ENCODE measurements around the gene PNLIPRP2. TPM values are rescaled to one million over a fixed set of nuclear protein-coding genes. Genes with fewer than 3 reads are reported as not detected.

PNLIPRP2 gene
- total RNA-seq, 1 donor from 2014 or later: not detected

DNA sequence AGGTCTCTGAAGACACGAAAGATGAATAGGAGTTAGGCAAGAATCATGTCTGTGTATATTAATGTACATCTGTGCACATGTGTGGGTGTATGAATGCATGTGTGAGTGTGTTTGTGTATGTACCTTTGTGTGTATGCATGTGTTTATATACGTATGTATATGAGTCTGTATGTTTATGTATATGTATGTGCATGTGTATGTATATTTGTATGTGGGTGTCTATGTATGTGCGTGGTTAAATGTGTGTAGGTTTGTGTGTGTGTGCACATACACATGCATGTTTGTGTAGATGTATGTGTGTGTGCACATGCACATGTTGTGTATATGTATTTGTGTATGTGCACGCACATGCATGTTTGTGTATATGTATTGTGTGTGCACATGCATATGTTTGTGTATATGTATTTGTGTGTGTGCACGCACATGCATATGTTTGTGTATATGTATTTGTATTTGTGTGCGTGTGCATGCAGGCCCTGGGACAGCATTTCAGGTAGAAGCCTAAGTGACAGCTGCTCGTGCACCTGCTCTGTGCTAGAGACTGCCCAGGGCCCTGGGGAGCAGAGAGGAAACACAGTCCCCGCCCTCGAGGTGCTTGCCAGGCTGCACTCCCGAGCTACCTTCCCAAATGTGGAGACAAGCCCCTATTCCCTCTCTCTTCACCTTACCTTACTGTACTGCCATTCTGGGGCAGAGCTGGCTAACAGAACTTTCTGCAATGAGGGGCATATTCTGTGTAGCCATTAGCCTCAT lies 17.9 kb upstream of the PNLIPRP2 start:
- DNase-seq: no peak
- H3K27me3 Mint-ChIP-seq: peaks cover 3% of the 10 kb centered on the region
- H3K36me3 Mint-ChIP-seq (ENCODE audit: low read depth): no peaks in the 10 kb centered on the region
- no peaks in the 10 kb centered on the region for H3K9me3 Mint-ChIP-seq
- H3K4me3 Mint-ChIP-seq: no peak overlapping the region
- H3K4me1 Mint-ChIP-seq: no peaks in the 10 kb centered on the region
- no peak overlapping the region for H3K27ac Mint-ChIP-seq
- intact Hi-C loops (cut with micrococcal nuclease): no loop called here

DNA sequence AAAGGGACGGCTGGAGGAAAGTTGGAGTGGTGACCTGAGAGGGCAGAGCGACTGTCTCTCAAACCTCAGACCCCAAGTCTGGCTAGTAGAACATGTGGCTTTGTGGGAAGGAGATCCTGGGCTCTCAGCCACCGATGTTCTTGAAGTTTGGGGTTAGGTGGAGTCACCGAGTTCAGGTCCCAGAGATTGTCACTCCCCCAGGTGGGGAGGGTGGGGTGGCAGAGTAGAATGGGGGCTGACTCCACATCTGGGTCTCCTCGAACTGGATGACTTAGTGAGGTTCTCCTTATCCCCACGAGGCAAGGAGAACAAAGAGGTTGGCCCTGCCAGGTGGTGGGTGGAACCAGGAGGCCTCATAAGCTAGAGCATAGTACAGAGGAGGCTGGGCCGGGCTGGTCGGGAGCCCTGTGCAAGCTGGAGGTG lies 14.7 kb upstream of the PNLIPRP2 start:
- no peak overlapping the region for H3K4me3 Mint-ChIP-seq
- no peaks in the 10 kb centered on the region for H3K9me3 Mint-ChIP-seq
- no peaks in the 10 kb centered on the region for H3K36me3 Mint-ChIP-seq (ENCODE audit: low read depth)
- intact Hi-C loops (cut with micrococcal nuclease): no loop called here
- no peak overlapping the region for H3K27ac Mint-ChIP-seq
- H3K27me3 Mint-ChIP-seq: peaks cover 7% of the 10 kb centered on the region
- H3K4me1 Mint-ChIP-seq: no peaks in the 10 kb centered on the region
- no peak for DNase-seq

DNA sequence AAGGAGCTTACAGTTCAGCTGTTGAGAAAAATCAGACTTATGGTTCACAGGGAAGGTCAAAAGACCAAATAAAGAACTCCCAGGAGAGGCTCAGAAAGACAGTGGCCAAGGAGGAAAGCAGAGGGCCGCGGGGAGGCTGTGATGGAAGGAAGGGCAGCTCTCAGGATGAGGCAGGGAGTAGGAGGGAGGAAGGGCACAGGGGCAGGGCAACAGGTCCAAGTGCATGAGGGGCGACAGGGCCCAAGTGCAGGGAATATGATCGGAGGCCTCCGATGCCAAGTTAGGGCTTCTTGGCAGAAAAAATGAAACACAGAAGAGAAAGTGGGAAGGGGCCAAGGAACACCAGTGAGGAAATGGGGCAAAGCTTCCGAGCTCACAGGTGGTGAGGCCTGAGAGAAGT lies 13.4 kb upstream of the PNLIPRP2 start:
- Mint-ChIP-seq H3K4me3 (no peak overlapping the region), H3K9me3 (no peaks in the 10 kb centered on the region)

DNA sequence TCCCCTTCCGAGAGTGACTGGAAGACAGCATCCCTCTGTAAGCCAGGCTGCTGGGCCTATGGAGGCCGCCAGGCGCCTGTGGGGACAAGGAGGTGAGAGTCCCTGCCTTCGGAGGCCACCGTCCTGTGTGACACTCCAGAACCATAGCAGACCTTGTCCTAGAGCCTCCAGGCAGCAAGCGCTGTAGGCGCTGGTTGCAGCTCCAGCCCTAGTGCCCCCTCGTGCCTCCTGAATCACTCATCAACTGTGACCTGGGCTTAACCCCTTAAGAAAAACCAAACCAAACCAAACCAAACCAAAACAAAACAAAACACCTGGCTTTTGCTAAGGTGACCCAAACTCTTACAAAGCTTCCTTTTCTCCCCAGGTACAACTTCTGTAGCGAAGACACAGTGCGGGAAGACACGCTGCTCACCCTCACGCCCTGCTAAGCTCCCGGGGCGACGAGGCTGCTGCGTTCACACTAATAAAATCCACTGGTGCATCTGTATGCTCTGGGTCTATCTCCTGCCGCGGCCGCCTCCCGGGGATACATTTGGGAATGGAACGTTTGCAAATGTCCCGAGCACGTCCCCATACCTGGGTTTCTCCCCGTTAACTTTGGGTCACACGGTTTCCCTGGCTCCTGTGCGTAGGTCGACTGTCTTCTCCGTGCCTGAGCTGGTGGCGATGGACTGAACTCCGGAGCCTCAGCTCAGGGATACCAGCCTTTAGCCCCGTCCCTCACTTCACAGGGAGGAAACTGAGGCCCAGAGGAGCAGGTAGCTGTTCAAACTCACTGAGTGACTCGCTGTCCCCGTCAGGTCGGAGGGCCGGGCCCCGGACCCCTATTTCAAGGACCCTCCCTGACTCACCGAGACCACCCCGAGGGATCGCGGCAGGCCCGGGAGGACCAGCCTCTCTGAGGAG lies 11.8 kb upstream of the PNLIPRP2 start:
- no peak overlapping the region for H3K4me3 Mint-ChIP-seq

More for the DNA sequence above, 13.4 kb upstream of the PNLIPRP2 start:
- Mint-ChIP-seq H3K27me3 (peaks cover 7% of the 10 kb centered on the region), H3K4me1 (no peaks in the 10 kb centered on the region), H3K36me3 (ENCODE audit: low read depth) (no peaks in the 10 kb centered on the region), H3K27ac (no peak overlapping the region)
- DNase-seq: no peak
- intact Hi-C loops (cut with micrococcal nuclease): no loop called here

DNA sequence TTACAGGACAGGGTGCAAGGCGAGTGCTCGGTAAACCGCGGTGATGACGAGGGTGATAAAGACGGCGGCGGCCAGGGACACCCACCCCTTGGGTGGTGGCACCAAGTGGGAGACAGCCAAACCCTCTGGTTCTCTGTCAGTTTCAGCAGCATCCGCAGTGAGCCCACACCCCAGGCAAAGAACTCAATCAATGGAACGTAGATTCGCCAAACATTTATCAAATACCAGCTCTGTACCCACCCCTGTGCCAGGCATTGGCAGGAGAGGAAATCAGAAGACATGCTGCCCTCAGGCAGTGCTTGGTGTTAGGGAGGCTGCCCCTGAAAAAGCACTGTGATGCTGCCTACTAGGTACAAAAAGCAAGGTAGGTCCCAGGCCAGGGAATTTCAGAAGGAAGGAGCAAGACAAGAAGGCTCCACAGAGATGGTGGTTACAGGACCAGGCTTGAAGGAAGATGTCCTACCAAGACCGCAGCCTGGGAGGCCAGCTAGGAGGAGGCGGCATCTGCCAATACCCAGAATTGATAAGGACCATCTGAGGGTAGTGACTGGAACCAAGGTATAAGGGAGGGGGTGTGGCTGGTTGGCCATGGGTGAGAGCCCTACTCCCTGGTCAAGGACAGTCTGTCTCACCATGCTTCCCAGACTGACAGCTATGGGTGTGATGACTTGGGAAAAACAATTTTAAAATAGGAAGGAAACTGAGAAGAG lies 10.2 kb upstream of the PNLIPRP2 start:
- Mint-ChIP-seq H3K4me3 (no peak overlapping the region), H3K4me1 (no peaks in the 10 kb centered on the region), H3K27ac (no peak overlapping the region), H3K27me3 (peaks cover 7% of the 10 kb centered on the region), H3K9me3 (no peaks in the 10 kb centered on the region), H3K36me3 (ENCODE audit: low read depth) (no peaks in the 10 kb centered on the region)
- intact Hi-C loops (cut with micrococcal nuclease): no loop called here
- DNase-seq: no peak

More for the DNA sequence above, 11.8 kb upstream of the PNLIPRP2 start:
- no peaks in the 10 kb centered on the region for H3K9me3 Mint-ChIP-seq
- H3K4me1 Mint-ChIP-seq: no peaks in the 10 kb centered on the region
- peaks cover 7% of the 10 kb centered on the region for H3K27me3 Mint-ChIP-seq
- DNase-seq: no peak
- H3K36me3 Mint-ChIP-seq (ENCODE audit: low read depth): no peaks in the 10 kb centered on the region
- H3K27ac Mint-ChIP-seq: no peak overlapping the region
- intact Hi-C loops (cut with micrococcal nuclease): no loop called here

DNA sequence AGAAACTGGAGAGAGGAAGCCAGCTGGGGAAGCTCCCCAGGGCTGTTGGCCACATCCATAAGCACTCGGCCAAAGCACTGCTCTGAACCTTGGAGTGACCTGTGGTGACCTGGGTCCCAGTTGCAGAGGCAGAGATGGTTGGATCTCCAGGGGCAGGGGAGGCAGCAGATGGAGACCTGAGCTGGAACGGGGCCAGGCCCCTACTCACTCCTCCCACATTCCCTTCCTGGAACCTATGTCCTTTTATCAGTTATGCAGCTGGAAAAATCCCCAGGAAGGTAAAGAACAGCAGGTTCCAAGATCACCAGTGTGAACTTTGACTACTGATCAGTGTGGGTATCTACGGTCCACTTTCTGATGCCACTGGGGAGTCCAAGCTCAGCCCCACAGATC lies 9.6 kb upstream of the PNLIPRP2 start:
- H3K27ac Mint-ChIP-seq: no peak overlapping the region

DNA sequence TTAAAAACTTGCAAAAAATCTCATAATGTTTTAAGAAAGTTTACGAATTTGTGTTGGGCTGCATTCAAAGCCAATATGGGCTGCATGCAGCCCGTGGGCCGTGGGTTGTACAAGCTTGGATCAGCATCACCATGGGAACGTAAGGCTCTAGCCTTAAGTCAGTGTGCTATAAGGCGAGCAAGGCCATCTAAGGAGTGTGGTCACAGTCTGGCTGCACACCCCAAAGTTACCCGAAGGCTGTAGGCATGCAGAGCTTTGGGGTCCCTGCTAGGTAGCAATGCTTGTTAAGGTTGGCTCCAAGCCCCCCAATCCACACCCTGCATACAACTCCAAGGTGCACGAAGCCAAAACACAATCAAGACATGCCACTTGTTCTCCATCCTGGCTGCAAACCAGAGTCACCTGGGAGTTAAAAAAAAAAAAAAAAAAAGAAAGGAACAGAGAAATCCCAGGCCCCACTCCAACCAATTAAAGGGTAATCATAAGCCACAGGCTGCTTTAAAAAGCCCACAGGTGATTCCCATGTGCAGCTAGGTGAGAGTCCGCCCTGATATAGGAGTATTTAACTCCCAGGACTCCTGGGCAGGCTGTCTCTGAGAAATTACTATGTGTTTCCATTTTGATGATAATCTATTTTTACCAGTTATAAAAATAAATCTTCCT lies 8.5 kb upstream of the PNLIPRP2 start:
- intact Hi-C loops (cut with micrococcal nuclease): no loop called here
- Mint-ChIP-seq H3K4me1 (no peaks in the 10 kb centered on the region), H3K27ac (no peak overlapping the region), H3K36me3 (ENCODE audit: low read depth) (no peaks in the 10 kb centered on the region), H3K9me3 (no peaks in the 10 kb centered on the region), H3K27me3 (peaks cover 4% of the 10 kb centered on the region), H3K4me3 (no peak overlapping the region)
- DNase-seq: no peak

More for the DNA sequence above, 9.6 kb upstream of the PNLIPRP2 start:
- H3K27me3 Mint-ChIP-seq: peaks cover 7% of the 10 kb centered on the region
- H3K4me1 Mint-ChIP-seq: no peaks in the 10 kb centered on the region
- H3K36me3 Mint-ChIP-seq (ENCODE audit: low read depth): no peaks in the 10 kb centered on the region
- no peak for DNase-seq
- H3K4me3 Mint-ChIP-seq: no peak overlapping the region
- H3K9me3 Mint-ChIP-seq: no peaks in the 10 kb centered on the region
- intact Hi-C loops (cut with micrococcal nuclease): no loop called here

DNA sequence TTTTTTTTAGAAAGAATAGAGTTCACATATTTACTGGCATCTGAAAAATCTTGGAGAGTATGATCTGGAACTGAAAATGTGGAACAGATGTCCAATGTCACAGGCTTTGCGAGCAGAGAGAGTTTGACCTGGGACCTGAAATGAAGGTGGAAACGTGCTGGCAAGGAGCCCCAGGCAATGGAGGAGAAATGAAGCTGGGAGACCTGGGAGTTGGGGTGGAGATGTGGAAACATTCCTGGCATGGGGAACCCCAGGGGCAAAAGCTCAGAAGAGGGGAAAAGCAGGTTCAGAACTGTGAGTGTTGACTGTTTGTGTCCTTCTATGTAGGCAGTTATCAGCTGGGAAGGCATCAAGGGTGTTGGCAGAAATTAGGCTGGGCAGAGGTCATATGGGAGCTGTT lies 7.3 kb upstream of the PNLIPRP2 start:
- Mint-ChIP-seq H3K27ac (no peak overlapping the region), H3K9me3 (no peaks in the 10 kb centered on the region), H3K27me3 (peaks cover 3% of the 10 kb centered on the region), H3K4me3 (no peak overlapping the region), H3K36me3 (ENCODE audit: low read depth) (no peaks in the 10 kb centered on the region), H3K4me1 (no peaks in the 10 kb centered on the region)
- intact Hi-C loops (cut with micrococcal nuclease): no loop called here
- DNase-seq: no peak

DNA sequence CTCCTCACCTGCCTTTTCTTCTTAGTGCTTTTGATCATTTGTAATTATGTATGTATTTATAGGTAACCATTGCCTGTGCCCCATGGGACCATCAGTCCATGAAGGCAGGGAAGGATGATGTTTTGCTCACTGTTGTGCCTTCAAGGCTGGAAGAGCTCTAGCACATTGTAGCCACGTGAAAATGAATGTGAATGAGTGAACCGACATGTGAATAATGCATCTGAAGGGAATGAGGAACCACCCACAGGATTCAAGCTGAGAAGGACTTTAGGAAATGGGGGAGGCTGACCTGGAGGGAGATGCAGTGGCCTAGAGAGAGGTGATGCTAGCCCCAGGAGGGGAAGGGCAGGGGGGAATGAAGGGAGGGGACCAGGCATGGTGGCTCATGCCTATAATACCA lies 6.0 kb upstream of the PNLIPRP2 start:
- Mint-ChIP-seq H3K4me1 (no peaks in the 10 kb centered on the region), H3K4me3 (no peak overlapping the region), H3K9me3 (no peaks in the 10 kb centered on the region), H3K27me3 (no peaks in the 10 kb centered on the region), H3K36me3 (ENCODE audit: low read depth) (no peaks in the 10 kb centered on the region), H3K27ac (no peak overlapping the region)
- no peak for DNase-seq
- intact Hi-C loops (cut with micrococcal nuclease): no loop called here

DNA sequence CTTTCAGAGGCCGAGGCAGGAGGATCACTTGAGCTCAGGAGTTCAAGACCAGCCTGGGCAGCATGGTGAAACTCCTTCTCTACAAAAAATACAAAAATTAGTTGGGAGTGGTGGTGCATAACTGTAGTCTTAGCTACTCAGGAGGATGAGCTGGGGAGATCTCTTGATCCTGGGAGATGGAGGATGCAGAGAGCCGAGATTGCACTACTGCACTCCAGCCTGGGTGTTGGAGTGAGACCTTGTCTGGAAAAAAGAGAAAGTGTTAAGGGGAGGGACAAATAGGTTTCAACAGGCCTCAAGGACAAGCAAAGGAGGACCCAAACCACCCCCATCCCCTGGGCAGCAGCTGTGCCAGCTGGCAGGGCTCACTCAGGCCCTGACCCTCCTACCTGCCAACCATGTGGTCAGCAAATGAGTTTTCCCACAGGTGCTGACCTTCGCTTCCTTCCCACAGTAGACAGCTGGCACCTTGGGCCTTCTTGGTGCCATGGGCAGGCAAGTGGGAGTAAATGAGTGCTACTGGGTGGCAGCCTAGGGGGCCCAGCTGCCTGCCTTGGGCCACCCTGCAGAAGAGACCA lies 5.5 kb upstream of the PNLIPRP2 start:
- intact Hi-C loops (cut with micrococcal nuclease): no loop called here
- Mint-ChIP-seq H3K27ac (no peak overlapping the region), H3K4me1 (no peaks in the 10 kb centered on the region), H3K4me3 (no peak overlapping the region), H3K27me3 (no peaks in the 10 kb centered on the region), H3K36me3 (ENCODE audit: low read depth) (no peaks in the 10 kb centered on the region), H3K9me3 (no peaks in the 10 kb centered on the region)
- DNase-seq: no peak

DNA sequence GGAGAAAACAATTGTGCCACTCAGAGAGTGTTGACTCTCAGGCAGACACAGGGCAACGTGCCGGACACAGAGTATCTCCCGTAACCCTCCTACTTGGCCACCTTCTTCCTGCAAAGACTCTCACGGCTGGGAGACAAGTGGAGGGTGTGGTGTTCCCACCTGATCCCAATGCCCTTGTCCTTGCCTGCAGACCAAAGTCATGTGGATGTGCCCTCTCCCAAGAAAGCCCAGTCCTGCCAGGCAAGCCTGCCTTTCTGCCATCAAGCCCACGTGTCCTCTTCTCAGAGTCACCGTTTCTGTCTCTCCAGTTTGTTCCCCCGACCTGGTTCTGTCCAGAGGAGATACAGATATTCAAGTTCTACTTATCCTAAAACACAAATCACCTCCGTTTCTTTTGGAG lies 723 bp downstream of the PNLIPRP2 start:
- Mint-ChIP-seq H3K9me3 (no peaks in the 10 kb centered on the region), H3K4me3 (no peak overlapping the region), H3K27me3 (peaks cover under 1% of the 10 kb centered on the region), H3K27ac (no peak overlapping the region), H3K36me3 (ENCODE audit: low read depth) (no peaks in the 10 kb centered on the region), H3K4me1 (no peaks in the 10 kb centered on the region)
- DNase-seq: no peak
- intact Hi-C loops (cut with micrococcal nuclease): no loop called here

DNA sequence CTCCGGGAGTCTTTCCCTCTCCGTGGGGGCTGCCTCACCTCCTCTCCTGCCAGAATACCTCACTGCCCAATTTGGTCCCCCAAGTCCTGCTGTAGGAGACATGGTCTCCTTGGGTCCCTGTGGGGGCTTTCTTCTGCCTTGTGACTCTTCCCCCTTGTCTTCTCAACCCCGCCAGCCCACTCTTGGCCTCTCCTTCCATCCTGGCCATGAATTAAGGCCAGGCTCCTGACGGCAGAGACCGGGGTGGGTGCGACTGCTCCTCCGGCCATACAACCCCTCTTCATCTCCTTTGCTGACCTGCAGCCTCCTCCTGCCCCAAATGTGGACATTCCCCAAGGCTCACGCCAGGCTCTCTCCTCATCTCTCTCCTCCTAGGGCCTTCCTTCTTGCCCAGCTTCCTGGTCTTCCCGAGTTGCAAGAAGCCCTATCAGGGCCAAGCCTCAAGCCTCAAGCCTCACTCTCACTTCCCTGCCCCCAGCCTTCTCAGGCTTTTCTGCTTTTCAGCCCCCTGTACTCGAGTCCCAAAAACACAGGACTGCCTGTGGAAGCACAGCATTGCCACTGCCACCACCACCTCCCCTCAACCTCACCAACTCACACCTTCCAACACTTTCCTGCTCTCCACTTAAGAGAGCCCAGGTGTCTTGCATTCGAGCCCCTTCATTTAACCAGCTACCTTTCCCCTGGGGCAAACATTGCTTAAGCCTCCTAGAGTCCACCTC lies 1.3 kb downstream of the PNLIPRP2 start:
- no peaks in the 10 kb centered on the region for H3K9me3 Mint-ChIP-seq
- H3K27me3 Mint-ChIP-seq: peaks cover 4% of the 10 kb centered on the region
- H3K36me3 Mint-ChIP-seq (ENCODE audit: low read depth): no peaks in the 10 kb centered on the region
- H3K4me3 Mint-ChIP-seq: no peak overlapping the region
- DNase-seq: no peak
- H3K27ac Mint-ChIP-seq: no peak overlapping the region
- intact Hi-C loops (cut with micrococcal nuclease): no loop called here
- no peaks in the 10 kb centered on the region for H3K4me1 Mint-ChIP-seq

DNA sequence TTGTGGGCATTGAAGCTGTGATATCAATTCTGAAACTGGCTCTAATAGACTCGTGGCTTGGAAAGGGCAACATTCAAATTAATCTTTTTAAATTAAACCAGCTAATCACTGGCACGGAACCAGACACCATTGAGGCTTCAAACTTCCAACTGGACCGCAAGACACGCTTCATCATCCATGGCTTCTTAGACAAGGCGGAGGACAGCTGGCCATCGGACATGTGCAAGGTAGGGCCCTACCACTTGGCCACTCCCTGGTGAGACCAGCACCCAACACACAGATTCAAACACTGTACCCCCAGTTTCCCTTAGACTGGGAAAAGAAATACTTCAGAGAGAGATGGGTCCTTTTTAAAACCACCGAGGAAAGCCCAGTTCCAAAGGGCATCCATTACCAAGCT lies 5.1 kb downstream of the PNLIPRP2 start:
- H3K27me3 Mint-ChIP-seq: peaks cover 12% of the 10 kb centered on the region
- H3K4me1 Mint-ChIP-seq: no peaks in the 10 kb centered on the region
- intact Hi-C loops (cut with micrococcal nuclease): no loop called here
- H3K4me3 Mint-ChIP-seq: no peak overlapping the region
- no peaks in the 10 kb centered on the region for H3K9me3 Mint-ChIP-seq
- DNase-seq: no peak
- no peak overlapping the region for H3K27ac Mint-ChIP-seq
- H3K36me3 Mint-ChIP-seq (ENCODE audit: low read depth): no peaks in the 10 kb centered on the region
